ENCODE results near the gene LARP1B.
"Not testable (repeated sequence)": the region's sequence is repeated elsewhere in the genome, so short reads cannot be mapped to it uniquely, and the experiment has no call there.

LARP1B gene

DNA sequence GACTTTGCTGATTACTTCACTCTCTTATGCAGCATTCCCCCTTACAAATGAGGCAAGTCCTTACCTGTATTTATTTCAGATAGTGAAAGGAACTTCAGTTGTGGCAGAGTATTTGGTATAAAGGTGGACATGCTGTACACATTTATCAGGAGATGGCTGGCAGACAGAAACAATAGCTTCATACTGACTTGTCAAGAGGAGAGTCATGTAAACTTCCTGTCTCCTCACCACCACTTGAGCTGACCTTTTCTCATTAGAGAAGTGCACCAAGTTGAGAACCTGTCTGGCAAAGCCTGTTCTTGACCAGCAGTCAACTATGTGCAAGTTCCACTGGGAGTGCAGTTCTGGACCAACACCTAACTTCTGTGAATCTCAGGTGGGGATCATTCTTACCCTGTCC, 80.8 kb downstream of the LARP1B start:
- no peak for DNase-seq

DNA sequence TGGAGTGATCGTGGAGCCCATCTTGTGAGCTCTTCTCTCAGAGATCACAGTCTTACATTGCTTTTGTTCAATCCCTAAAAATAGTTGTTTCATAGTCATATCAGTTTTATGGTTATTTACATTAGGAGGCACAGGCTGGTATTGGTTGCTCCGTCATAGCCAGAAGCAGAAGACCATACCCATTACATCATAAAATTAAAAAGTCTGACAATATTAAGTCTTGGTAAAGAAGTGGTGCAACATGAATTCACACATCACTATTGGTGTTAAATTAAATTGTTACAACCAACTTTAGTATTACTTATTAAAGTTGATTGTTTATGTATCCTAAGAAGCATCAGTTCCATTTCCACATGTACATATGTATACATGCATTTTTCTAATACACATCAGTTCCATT, 84.6 kb downstream of the LARP1B start:
- no peak for DNase-seq

GRCh38 chr4:128153800-128154199, 92.7 kb downstream of the LARP1B start:
- DNase-seq: no peak

GRCh38 chr4:128155231-128155855, 94.2 kb downstream of the LARP1B start:
- DNase-seq: no peak

DNA sequence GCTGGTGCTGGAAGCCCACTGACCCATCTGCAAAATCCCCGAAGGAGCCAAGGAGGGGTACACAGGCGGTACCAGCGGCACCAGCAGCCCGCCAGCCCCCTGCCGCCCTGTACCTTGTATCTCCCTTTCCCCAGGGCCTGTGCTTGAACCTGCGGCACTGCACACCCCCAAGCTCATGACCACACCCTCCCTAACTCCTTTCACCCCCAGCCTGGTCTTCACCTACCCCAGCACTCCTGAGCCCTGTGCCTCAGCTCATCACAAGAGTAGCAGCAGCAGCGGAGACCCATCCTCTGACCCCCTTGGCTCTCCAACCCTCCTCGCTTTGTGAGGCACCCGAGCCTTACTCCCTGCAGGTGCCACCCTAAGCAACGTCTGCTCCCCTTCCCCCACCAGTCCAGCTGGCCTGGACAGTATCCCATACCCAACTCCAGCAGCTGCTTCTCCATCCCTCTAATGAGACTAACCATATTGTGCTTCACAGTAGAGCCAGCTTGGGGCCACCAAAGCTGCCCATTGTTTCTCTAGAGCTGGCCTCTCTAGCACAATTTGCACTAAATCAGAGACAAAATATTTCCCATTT, 94.9 kb downstream of the LARP1B start:
- DNase-seq: no peak

DNA sequence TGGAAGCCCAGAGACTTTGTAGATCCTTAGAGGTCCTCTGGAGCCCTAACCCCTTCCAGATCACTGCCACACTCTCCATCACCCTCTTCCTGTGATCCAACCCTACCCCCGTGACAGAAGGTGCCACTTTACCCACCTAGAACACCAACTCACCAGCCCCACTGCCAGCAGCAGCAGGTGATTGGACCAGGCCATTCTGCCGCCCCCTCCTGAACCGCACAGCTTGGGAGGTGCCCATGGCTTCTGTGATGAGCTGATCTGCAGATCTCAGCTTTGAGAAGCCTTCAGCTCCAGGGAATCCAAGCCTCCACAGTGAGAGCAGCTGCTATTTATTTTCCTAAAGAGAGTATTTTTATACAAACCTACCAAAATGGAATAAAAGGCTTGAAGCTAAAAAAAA, 95.4 kb downstream of the LARP1B start:
- DNase-seq: not testable (repeated sequence)

DNA sequence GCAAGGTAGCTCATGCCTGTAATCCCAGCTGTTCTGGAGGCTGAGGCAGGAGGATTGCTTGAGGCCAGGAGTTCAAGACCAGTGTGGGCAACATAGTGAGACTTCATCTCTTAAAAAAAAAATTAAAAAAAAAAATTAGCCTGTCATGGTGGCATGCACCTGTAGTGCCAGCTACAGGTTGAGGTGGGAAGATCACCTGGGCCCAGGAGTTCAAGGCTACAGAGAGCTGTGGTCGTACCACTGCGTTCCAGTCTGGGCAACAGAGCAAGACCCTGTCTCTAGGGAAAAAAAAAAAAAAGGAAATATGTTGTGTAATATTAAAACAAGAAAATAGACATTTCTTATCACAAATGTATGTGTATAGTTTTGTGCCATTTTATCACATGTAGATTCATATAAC, 97.8 kb downstream of the LARP1B start:
- DNase-seq: no peak

DNA sequence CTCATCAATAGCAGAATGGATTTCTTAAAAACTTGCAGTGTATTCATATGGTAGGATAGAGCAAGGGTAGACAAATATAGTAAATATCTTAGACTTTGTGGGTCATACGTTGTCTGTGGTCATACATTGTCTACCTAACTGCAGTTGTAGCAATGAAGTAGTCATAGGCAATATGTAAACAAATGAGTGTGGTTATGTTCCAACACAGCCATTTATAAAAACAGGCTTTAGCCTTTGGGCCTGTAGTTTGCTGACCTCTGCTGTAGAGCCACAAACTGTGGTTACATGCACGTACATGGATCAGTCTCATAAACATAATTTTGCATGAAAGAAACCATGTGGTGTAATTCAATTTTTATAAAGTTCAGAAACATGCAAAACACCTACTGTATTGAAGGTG, 98.9 kb downstream of the LARP1B start:
- DNase-seq: no peak

GRCh38 chr4:128161138-128161537, 100.0 kb downstream of the LARP1B start:
- DNase-seq: no peak

DNA sequence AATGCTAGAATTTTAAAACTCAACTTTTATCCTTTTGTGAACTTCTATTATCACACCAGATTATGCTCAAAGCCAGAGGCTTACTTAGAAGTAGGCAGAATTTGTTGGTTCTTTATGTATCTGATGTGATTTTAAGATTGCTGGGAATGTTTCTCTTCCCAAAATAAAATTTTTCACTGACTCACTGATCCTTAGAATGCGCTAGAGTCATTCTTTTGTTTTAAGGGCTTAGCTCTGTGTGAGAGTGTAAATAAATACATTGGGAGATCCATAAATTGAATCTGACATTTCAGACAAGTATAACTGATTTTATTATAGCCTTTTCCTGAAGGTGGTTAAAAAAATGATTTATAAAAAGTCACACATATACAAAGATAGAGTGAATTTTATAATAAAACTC, 101.3 kb downstream of the LARP1B start:
- DNase-seq: no peak

DNA sequence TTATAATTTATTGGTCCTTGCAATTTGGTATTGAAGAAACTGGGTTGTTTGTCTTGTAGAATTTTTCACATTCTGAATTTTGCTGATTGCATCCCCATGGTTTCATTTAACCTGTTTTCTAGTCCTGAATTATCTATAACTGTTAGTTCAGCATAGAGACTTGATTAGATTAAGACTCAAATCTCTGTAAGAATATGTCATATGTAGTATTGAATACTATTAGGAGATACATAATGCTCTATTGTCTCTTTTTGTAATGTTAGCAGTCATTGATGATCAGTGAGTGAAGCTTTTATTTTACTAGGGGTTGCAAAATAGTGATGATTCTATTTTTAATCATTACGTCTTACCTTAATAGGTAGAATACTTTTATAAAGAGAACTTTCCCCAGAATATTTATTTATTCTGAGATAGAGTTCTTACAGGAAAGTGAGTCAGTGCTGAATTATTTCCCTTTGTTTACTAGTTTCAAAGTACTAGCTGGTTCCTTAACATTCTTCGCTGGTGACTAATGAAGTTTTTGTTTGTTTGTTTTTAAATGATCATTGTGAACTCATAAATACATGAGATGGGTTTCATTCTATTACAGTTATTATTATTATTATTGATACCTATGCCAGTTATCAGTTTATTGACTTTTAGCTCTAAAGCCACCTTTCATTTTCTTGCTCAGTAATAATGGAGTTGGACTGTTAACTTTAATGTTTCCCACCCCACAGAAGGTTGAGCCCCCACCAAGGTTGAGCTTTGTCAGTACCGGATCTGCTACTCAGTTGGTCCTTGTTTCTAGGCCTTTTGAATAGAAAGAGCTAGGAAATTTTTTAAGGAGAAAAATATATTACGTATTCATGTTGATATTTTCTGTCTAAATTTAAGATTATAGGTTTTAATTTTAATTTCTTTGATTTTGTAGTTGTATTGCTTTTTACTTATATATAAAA, 102.3 kb downstream of the LARP1B start:
- DNase-seq: no peak

DNA sequence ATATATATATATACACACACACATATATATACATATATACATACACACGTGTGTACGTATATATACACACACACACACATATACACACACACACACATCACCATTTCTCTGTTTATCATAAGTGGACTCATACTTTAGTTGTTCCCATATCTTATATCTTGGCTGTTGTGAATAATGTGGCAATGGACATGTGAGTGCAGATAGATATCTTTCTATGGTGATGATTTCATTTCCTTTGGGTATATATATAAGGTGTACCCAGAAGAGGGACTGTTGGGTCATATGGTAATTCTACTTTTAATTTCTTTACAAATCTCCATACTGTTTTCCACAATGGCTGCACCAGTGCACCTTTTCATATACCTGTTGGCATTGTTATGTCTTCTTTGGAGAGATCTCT, 105.9 kb downstream of the LARP1B start:
- no peak for DNase-seq

DNA sequence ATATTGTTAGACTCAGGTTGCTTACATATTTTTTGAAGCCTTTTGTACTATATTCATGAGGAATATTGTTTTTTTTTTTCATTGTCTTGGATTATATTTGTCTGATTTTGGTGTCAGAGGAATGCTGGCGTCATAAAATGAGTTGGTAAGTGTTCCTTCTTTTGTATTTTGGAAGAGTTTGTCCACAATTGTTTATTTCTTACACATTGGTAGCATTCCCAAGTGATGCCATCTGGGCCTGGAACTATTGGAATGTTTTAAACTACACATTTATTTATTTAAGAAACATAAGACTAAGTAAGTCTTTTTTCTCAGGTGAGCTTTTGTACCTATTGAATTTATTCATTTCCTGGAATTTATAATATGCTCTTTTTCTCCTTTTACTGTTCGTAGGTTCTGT, 107.6 kb downstream of the LARP1B start:
- no peak for DNase-seq

DNA sequence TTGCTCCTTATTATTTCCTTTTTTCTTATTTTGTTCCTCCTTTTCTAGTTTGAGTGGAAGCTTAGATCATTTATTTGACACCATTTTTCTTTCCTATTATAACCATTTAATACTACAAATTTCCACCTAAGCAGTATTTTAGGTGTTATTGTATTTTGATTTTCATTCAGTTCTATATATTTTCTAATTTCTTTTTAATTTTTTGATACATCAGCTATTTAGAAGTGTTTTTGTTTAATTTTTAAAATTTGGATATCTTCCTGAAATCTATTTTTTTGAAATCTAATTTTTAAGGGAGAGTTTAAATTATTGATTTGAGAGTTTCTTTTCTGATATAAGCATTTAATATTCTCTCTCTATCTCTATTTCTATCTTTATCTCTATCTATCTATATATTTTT, 108.1 kb downstream of the LARP1B start:
- no peak for DNase-seq

- DNase-seq: no peak
Measured at GRCh38 chr4:128176643-128177042, 115.5 kb downstream of the LARP1B start.

DNA sequence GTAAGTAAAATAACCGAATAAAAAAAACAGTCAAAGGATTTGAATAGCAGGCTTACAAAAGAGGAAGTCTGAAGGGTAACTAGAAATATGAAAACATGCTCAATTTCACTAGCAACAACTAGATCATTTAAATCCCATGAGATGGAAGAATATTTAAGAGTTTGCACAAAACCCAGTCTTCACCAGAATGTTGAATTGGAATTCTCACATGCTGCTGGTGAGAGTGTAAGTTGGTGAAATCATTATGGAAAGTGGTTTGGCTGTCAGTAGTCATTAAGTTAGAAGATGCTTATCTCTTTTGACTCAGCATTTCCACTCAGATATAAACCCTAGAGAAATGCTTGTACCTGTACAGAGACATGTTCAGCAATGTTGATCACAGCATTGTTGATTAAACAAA, 116.4 kb downstream of the LARP1B start:
- no peak for DNase-seq

DNA sequence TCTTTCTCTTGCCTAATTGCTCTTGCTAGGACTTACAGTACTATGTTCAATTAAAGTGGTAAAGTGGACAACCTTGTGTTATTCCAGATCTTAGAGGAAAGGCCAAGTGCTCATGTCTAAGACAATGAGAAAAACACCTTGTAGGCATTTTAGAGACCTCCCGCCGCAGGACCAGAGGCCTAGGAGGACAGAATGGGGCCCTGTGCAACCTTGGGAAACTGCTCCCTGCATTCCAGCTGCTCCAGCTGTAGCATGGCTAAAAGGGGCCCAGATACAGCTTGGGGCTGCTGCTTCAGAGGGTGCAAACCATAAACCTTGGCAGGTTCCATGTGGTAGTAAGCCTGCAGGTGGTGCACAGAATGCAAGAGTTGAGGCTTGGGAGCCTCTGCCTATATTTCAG, 125.5 kb downstream of the LARP1B start:
- no peak for DNase-seq

GRCh38 chr4:128191115-128191781, 130.1 kb downstream of the LARP1B start:
- peak; percentile 5 for DNase-seq

DNA sequence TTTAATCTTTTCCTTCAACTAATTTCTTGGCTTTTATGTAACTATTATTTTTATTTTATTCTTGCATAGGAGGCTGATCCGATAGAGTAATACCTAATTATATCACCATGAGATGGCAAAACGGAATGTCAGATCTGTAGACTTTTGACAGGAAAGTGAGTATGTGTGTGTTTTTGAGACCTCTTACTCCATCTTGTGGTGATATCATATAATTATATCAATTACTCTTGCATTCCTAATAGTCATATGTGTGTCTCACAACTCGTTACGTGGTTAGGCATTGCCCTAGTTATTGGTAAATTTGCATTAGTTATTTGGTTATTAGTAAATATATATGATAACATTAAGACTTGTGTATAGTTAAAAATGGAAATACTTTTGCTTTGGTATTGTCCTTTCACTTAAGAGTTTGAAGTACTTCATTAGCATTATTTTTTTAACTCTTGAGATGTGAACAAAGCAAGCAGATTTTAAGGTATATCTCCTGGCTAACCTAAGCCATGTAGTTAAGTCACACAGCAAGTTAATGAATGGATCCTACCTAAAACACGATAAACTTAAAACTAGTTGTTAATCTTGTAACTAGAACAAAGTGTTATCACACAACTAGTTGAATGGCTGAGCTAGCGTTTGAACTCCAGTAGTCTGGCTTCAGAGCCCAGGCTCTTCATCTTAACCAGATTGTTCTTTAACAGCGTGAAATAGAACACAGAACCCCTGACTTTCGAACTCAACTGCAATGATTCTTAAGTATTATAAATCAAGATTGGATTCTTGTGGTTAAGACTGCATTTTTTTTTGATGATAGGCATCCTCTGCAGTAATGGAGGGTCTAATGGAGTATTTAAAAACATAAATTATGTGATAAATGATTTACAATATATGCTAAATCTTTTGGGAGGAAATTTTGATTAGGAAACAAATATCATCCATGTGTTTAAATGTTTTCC, 159.4 kb downstream of the LARP1B start:
- no peak for DNase-seq

- DNase-seq: no peak
Measured at GRCh38 chr4:128221586-128221985, 160.5 kb downstream of the LARP1B start.

- DNase-seq: no peak
Measured at GRCh38 chr4:128225148-128225547, 164.0 kb downstream of the LARP1B start.

DNA sequence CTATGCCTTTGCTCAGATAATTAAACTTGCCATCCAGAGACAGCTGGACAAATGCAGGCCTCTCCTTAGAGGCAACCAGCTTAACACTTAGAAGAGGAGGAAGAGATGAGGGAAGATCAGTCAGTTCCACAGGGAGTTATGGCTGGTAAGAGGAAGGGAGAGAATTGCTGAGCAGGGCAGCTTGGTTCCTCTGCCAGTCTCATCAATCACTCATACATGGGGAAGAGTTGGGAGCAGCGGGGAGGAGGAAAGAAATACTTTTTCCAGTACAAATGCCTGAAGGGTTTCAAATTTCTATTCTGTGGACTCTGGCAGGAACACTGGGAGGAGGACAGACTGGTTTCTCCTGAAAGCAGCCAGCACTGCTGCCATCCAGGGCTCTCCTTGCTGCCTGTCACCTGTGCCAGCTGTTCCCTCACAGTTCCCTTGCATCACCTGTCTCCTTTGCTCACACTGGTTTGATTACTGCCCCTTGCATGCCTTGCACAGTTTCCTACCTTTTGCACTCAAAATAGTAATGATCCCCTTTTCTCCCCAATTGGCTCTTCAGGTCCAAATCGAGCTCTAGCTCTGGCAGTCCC, 167.0 kb downstream of the LARP1B start:
- DNase-seq: peak; percentile 28
